SW 1271 (cell line): ENCODE measurements around the gene TNKS1BP1.
"Not testable (repeated sequence)": the region's sequence is repeated elsewhere in the genome, so short reads cannot be mapped to it uniquely, and the experiment has no call there.

Experiments used
- DNase-seq, 2 experiments: peaks; one replicate each; lab custom pipeline; 2025; lab: John Stamatoyannopoulos, UW

The TNKS1BP1 gene

GRCh38 chr11:57311109-57311936 lies 13.4 kb downstream of the TNKS1BP1 start:
- peak; percentile 80 to 95 for DNase-seq

- no peak for DNase-seq
Measured at GRCh38 chr11:57310630-57311086, 14.1 kb downstream of the TNKS1BP1 start.

- DNase-seq = no peak
Measured at GRCh38 chr11:57310091-57310490, 14.7 kb downstream of the TNKS1BP1 start.

- DNase-seq = no peak
Measured at GRCh38 chr11:57309106-57310059, 15.4 kb downstream of the TNKS1BP1 start.

- DNase-seq = no peak
Measured at GRCh38 chr11:57308426-57309060, 16.2 kb downstream of the TNKS1BP1 start.

GRCh38 chr11:57307666-57308270 lies 17.0 kb downstream of the TNKS1BP1 start:
- no peak for DNase-seq

- no peak for DNase-seq
Measured at GRCh38 chr11:57306940-57307565, 17.7 kb downstream of the TNKS1BP1 start.

- no peak for DNase-seq
Measured at GRCh38 chr11:57306161-57306876, 18.4 kb downstream of the TNKS1BP1 start.

- no peak for DNase-seq
Measured at GRCh38 chr11:57305523-57305922, 19.2 kb downstream of the TNKS1BP1 start.

- no peak for DNase-seq
Measured at GRCh38 chr11:57303990-57304579, 20.7 kb downstream of the TNKS1BP1 start.

GRCh38 chr11:57303280-57303989 lies 21.3 kb downstream of the TNKS1BP1 start:
- DNase-seq = no peak

GRCh38 chr11:57302489-57302888 lies 22.3 kb downstream of the TNKS1BP1 start:
- no peak for DNase-seq

- no peak for DNase-seq
Measured at GRCh38 chr11:57301711-57302423, 22.9 kb downstream of the TNKS1BP1 start.

- no peak for DNase-seq
Measured at GRCh38 chr11:57300785-57301184, 24.0 kb downstream of the TNKS1BP1 start.

GRCh38 chr11:57299150-57299737 lies 25.5 kb downstream of the TNKS1BP1 start:
- no peak for DNase-seq

GRCh38 chr11:57297221-57297620 lies 27.5 kb downstream of the TNKS1BP1 start:
- DNase-seq = no peak

GRCh38 chr11:57296205-57296604 lies 28.5 kb downstream of the TNKS1BP1 start:
- not testable (repeated sequence) for DNase-seq
